ENCODE measurements around the gene MYO1C.

DNA sequence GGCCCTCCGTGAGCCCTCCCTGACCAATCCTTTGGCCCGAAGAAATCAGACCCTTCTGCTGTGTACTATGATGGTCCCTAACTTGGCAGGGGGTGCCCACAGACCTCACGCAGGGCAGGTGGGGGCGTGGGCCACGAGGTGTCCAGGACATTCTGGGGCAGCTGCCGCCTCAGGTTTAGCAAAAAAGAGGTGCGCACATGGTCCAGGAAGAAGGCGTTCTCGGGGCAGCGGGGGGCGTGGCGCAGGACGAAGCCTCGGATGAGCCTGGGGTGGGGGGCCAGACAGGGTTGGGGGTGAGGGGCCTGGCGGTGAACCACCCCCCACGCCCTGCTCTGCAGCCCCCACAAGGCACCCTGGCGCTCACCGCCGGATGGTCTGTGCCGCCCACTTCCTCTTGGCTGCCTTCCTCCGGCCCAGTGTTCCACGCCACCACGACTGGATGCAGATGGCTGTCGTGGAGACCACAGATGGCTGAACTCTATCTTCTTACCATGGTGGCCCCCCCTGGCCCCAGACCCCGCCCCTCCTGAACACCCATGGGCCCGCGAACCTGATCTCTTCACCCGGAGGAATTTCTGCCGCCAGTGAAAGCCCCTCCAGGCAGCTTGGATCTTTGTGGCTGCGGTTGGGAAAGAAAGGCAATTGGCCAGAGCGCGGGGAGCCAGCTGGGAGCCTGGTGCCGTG, 22.3 kb downstream of the MYO1C start:
- TF ChIP-seq EZH2phosphoT487 (IDR thresholded peaks at IDR 0.05; ENCODE audit: insufficient read depth, low read depth) (no peak), EZH2 (IDR thresholded peaks at IDR 0.05; ENCODE audit: insufficient read depth, poor library complexity, severe bottlenecking) (no peak)
